Measurements from ENCODE around the gene CHMP4B.
A peak's percentile ranks its signal among the peaks of the same experiment; 100 is the strongest.

CHMP4B gene

GRCh38 chr20:33810885-33811775 is at the start of gene CHMP4B:
Gene CHMP4B (plus strand): TSS chr20:33811348. CDS start chr20:33811469, 121 bp downstream.
- peak; percentile 95 to 97 for DNase-seq (ENCODE audit: low read depth in 1 of 2, low spot score in 1 of 2)

- no peak for DNase-seq (ENCODE audit: low read depth in 1 of 2, low spot score in 1 of 2)
These were observed 49.4 kb upstream of the CHMP4B start for GRCh38 chr20:33761698-33762250.

- no peak for DNase-seq (ENCODE audit: low read depth in 1 of 2, low spot score in 1 of 2)
These were observed 46.0 kb upstream of the CHMP4B start for GRCh38 chr20:33765099-33765498.

GRCh38 chr20:33765592-33765991 is 45.6 kb upstream of the CHMP4B start:
- no peak for DNase-seq (ENCODE audit: low read depth in 1 of 2, low spot score in 1 of 2)

- no peak for DNase-seq (ENCODE audit: low read depth in 1 of 2, low spot score in 1 of 2)
These were observed 44.5 kb upstream of the CHMP4B start for GRCh38 chr20:33766686-33767085.

GRCh38 chr20:33767777-33768138 is 43.4 kb upstream of the CHMP4B start:
- DNase-seq (ENCODE audit: low read depth in 1 of 2, low spot score in 1 of 2) = no peak

- no peak for DNase-seq (ENCODE audit: low read depth in 1 of 2, low spot score in 1 of 2)
These were observed 42.1 kb upstream of the CHMP4B start for GRCh38 chr20:33769043-33769442.

GRCh38 chr20:33770005-33770404 is 41.1 kb upstream of the CHMP4B start:
- no peak for DNase-seq (ENCODE audit: low read depth in 1 of 2, low spot score in 1 of 2)

GRCh38 chr20:33771938-33772337 is 39.2 kb upstream of the CHMP4B start:
- no peak for DNase-seq (ENCODE audit: low read depth in 1 of 2, low spot score in 1 of 2)

GRCh38 chr20:33772439-33772838 is 38.7 kb upstream of the CHMP4B start:
- no peak for DNase-seq (ENCODE audit: low read depth in 1 of 2, low spot score in 1 of 2)

GRCh38 chr20:33773412-33774089 is 37.6 kb upstream of the CHMP4B start:
- DNase-seq (ENCODE audit: low read depth in 1 of 2, low spot score in 1 of 2) = no peak

- DNase-seq (ENCODE audit: low read depth in 1 of 2, low spot score in 1 of 2) = no peak
These were observed 33.3 kb upstream of the CHMP4B start for GRCh38 chr20:33777816-33778215.

- no peak for DNase-seq (ENCODE audit: low read depth in 1 of 2, low spot score in 1 of 2)
These were observed 30.0 kb upstream of the CHMP4B start for GRCh38 chr20:33781133-33781532.

- no peak for DNase-seq (ENCODE audit: low read depth in 1 of 2, low spot score in 1 of 2)
These were observed 29.2 kb upstream of the CHMP4B start for GRCh38 chr20:33781945-33782344.

GRCh38 chr20:33783256-33783655 is 27.9 kb upstream of the CHMP4B start:
- no peak for DNase-seq (ENCODE audit: low read depth in 1 of 2, low spot score in 1 of 2)

GRCh38 chr20:33783818-33784217 is 27.3 kb upstream of the CHMP4B start:
- no peak for DNase-seq (ENCODE audit: low read depth in 1 of 2, low spot score in 1 of 2)

- no peak for DNase-seq (ENCODE audit: low read depth in 1 of 2, low spot score in 1 of 2)
These were observed 26.9 kb upstream of the CHMP4B start for GRCh38 chr20:33784225-33784624.

- no peak for DNase-seq (ENCODE audit: low read depth in 1 of 2, low spot score in 1 of 2)
These were observed 25.6 kb upstream of the CHMP4B start for GRCh38 chr20:33785503-33785902.

GRCh38 chr20:33787253-33787891 is 23.8 kb upstream of the CHMP4B start:
- DNase-seq (ENCODE audit: low read depth in 1 of 2, low spot score in 1 of 2) = no peak

GRCh38 chr20:33788351-33789049 is 22.6 kb upstream of the CHMP4B start:
- no peak for DNase-seq (ENCODE audit: low read depth in 1 of 2, low spot score in 1 of 2)
